ENCODE data around the gene CCDC136. TPM values are rescaled to one million over a fixed set of nuclear protein-coding genes. Genes with fewer than 3 reads are reported as not detected.

CCDC136 gene
- total RNA-seq, 1 experiment from 2014 or later = 31.1 TPM

DNA sequence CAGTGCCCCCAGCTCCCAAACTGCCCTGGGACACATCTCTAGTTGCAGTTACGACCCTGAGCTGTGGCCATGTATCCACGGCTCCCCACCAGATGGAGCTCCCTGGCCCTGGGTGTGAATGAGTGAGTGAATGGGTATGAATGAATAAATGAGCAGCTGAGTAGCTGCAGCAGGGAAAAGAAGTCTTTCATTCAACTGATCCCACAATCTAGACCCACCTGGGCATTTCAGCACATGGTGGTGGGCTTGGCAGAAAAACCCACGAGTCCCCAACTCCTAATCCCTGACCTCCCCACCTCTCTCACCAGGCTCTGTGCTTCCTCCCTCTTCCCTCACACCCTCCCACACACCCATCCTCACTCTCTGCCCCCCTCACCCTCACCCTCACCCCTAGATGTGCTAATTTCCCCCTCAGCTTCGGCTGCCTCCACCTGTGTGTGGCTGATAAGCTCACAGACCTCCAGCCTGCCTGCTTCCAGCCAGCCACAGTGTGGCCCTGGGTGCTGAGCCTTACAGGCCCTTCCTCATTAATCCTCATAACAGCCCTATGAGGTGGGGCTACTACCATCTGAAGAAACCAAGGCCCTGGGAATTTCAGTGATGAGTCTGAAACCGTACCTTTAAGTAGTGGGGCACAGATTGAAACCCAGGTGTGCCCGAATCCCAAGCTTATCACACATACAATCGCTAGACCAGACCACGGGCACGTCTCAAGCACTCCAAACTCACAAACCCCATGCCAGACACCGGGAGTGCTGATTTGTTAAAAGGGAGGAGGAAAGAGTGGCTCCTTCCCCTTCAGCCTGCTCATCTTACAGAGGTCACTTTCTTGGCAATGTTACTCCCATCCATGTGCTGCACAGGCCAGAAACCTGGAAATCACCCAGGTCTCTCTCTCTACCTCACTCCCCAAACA, 68.6 kb downstream of the CCDC136 start:
- Mint-ChIP-seq H3K27ac (peak overlapping the region in 1 of 3 experiments; percentile 11; a peak in 2 of 7 replicates), H3K9me3 (no peaks in the 10 kb centered on the region), H3K4me3 (peak overlapping the region in 1 of 2 experiments; percentile 16; a peak in 1 of 5 replicates), H3K36me3 (ENCODE audit: insufficient read depth in 1 of 3, low read depth in 3 of 3) (peaks cover 3 to 10% (median 5%) of the 10 kb centered on the region in 3 experiments; a peak in 6 of 7 replicates), H3K4me1 (peaks cover 22 to 31% of the 10 kb centered on the region in 2 experiments), H3K27me3 (ENCODE audit: low read depth) (no peaks in the 10 kb centered on the region; the same call in 1 of the 2 replicates)
- Histone ChIP-seq H3K79me2 (ENCODE audit: insufficient read depth, low read length) (no peaks in the 10 kb centered on the region; the same call in 1 of the 2 replicates), H3K18ac (ENCODE audit: insufficient read length, low read depth, low read length) (no peak overlapping the region), H2BK20ac (ENCODE audit: low read depth, low read length, poor library complexity, severe bottlenecking) (no peak overlapping the region), H3K9me3 (ENCODE audit: control insufficient read depth, low read depth, low read length) (no peaks in the 10 kb centered on the region), H4K5ac (ENCODE audit: insufficient read length, low read depth, low read length) (no peak overlapping the region), H3K9ac (ENCODE audit: extremely low read depth, insufficient read length, low read length) (no peak overlapping the region), H3K14ac (ENCODE audit: insufficient read depth, low read length) (no peak overlapping the region), H3T11ph (ENCODE audit: low read length) (no peak overlapping the region), H2BK12ac (ENCODE audit: insufficient read length, low read depth, low read length) (no peak overlapping the region), H3K27ac (ENCODE audit: insufficient read length, low read depth, low read length) (no peak overlapping the region), H2BK120ac (ENCODE audit: low read depth, low read length, poor library complexity, severe bottlenecking) (no peak overlapping the region), H3K79me1 (ENCODE audit: insufficient read depth, low read depth, low read length, poor library complexity, severe bottlenecking) (no peaks in the 10 kb centered on the region), H2AK5ac (ENCODE audit: insufficient read length, low read length) (no peak overlapping the region), H3K4me2 (ENCODE audit: insufficient read depth, insufficient read length, low read length) (no peak overlapping the region), H4K20me1 (ENCODE audit: control insufficient read depth, insufficient read depth, insufficient read length) (no peaks in the 10 kb centered on the region), H3K4ac (ENCODE audit: low read depth, low read length) (no peak overlapping the region), H3K27me3 (ENCODE audit: insufficient read depth, low read length) (no peaks in the 10 kb centered on the region), H4K8ac (replicated peaks; ENCODE audit: insufficient read length, low read depth, low read length) (no peak overlapping the region), H2AFZ (ENCODE audit: low read length) (no peak overlapping the region), H3K23me2 (ENCODE audit: insufficient read length, low read depth, low read length, poor library complexity, severe bottlenecking) (peaks cover 8% of the 10 kb centered on the region), H2BK15ac (ENCODE audit: low read depth, low read length) (no peak overlapping the region), H4K91ac (ENCODE audit: insufficient read length, low read depth, low read length) (no peak overlapping the region), H3K23ac (ENCODE audit: insufficient read length, low read depth, low read length) (no peak overlapping the region), H3K4me1 (ENCODE audit: insufficient read depth, low read length) (0 out of 2 replicates have a peak, but pooled peaks cover 3% of the 10 kb centered on the region), H3K56ac (ENCODE audit: insufficient read length, low read depth, low read length) (no peak overlapping the region), H2BK5ac (ENCODE audit: insufficient read length, low read length) (no peak overlapping the region)
- TF ChIP-seq, protein P1, sequence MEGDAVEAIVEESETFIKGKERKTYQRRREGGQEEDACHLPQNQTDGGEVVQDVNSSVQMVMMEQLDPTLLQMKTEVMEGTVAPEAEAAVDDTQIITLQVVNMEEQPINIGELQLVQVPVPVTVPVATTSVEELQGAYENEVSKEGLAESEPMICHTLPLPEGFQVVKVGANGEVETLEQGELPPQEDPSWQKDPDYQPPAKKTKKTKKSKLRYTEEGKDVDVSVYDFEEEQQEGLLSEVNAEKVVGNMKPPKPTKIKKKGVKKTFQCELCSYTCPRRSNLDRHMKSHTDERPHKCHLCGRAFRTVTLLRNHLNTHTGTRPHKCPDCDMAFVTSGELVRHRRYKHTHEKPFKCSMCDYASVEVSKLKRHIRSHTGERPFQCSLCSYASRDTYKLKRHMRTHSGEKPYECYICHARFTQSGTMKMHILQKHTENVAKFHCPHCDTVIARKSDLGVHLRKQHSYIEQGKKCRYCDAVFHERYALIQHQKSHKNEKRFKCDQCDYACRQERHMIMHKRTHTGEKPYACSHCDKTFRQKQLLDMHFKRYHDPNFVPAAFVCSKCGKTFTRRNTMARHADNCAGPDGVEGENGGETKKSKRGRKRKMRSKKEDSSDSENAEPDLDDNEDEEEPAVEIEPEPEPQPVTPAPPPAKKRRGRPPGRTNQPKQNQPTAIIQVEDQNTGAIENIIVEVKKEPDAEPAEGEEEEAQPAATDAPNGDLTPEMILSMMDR (conservative IDR thresholded peaks at IDR 0.05) = peak; percentile 50; the same call in 2 of the 3 replicates
- DNase-seq = peak; percentile 50
- WGBS (ENCODE audit: extremely low coverage, insufficient read length, low lambda C conversion rate) = no CpG with 5 or more reads among the region's 10 CpGs
